Adrenal gland (tissue), 12 donors: ENCODE data around the gene CSTA. TPM values are rescaled to one million over a fixed set of nuclear protein-coding genes. Genes with fewer than 3 reads are reported as not detected.
A peak's percentile ranks its signal among the peaks of the same experiment; 100 is the strongest.

Source experiments
- DNase-seq, 7 donors: peaks; one replicate each; pipeline ENCODE4 v3.0.0-alpha.2; 2019 to 2020
- H3K27ac ChIP-seq, 5 donors: fragments of 200-600 bp; sonication (generic) in 4 of 5; 1 replicate in 3 of 5; 2 replicates in 2 of 5; pipeline versions ENCODE4 v1.5.1 to v1.8.0; 2016 to 2020; ENCODE audit warnings: mild to moderate bottlenecking in 1 of 5
- H3K27me3 ChIP-seq: fragments of 200-600 bp; 2 replicates; pipeline ENCODE4 v1.8.0; 2021
- H3K36me3 ChIP-seq, 2 donors: fragments of 200-600 bp; replicated peaks in 1 of 2; 1 replicate in 1 of 2; 2 replicates in 1 of 2; pipeline versions ENCODE4 v1.5.1 to v1.8.0; 2018 to 2022
- H3K4me1 ChIP-seq, 2 donors: fragments of 200-600 bp; replicated peaks in 1 of 2; 1 replicate in 1 of 2; 2 replicates in 1 of 2; pipeline versions ENCODE4 v1.5.1 to v1.8.0; 2018 to 2021
- H3K4me3 ChIP-seq, 4 donors: fragments of 200-600 bp; sonication (generic) in 3 of 4; one replicate each; pipeline ENCODE4 v1.5.1; 2016 to 2018
- H3K9me3 ChIP-seq, 3 donors: fragments of 200-600 bp; sonication (generic) in 1 of 3; replicated peaks in 1 of 3; 1 replicate in 2 of 3; 2 replicates in 1 of 3; pipeline versions ENCODE4 v1.5.1 to v1.8.0; 2016 to 2021
- CTCF ChIP-seq, 6 experiments: fragments of 450-650 bp in 4 of 6; fragments of 200-600 bp in 2 of 6; sonication (generic) in 1 of 6; IDR thresholded peaks; 1 replicate in 5 of 6; 2 replicates in 1 of 6; pipeline versions ENCODE4 v1.5.1 to v1.8.0; 2016 to 2021; ENCODE audit warnings: antibody characterized with exemption in 6 of 6, mild to moderate bottlenecking in 2 of 6, moderate library complexity in 1 of 6
- POLR2A ChIP-seq, 2 donors: fragments of 450-650 bp; IDR thresholded peaks; one replicate each; pipeline ENCODE4 v1.6.1; 2017; ENCODE audit warnings: antibody characterized with exemption in 2 of 2, mild to moderate bottlenecking in 2 of 2, moderate library complexity in 1 of 2
- WGBS, 4 donors: extraction: QIAGEN DNeasy Blood & Tissue Kit in 2 of 4; methylation state at CpG; one replicate each; pipeline versions ENCODE4 v1.1.5 to v1.1.7; 2013 to 2017; 5-methylcytosine and 5-hydroxymethylcytosine counted together
- intact Hi-C, 2 donors: fragments of 100-400 bp; cut with DNase I; formaldehyde crosslinking; loops; one replicate each; pipeline versions ENCODE4 v1.14.1 to v1.15.0; 2022 to 2023
- polyA plus RNA-seq, 3 donors: library from polyadenylated mRNA; stranded (reverse); fragments of 200-250 nt in 2 of 3; fragments of 350-450 nt in 1 of 3; fragmentation: Illumina TruSeq in 1 of 3; extraction: RNeasy Lipid Tissue Mini Kit (QIAGEN cat#74804) in 1 of 3; gene quantifications; one replicate each; pipeline ENCODE4 v1.2.3, GENCODE V29; 2013 to 2014
- total RNA-seq, 9 donors: library from RNA; depleted of rRNA in 4 of 9; stranded (reverse); fragments of >200 nt in 4 of 9; fragments of 120-200 nt in 1 of 9; fragmentation: NEBNext Ultra II Directional in 1 of 9; extraction: Animal tissue kit (Norgen Biotek cat#: 25700) in 1 of 9; gene quantifications; one replicate each; pipeline versions ENCODE4 v1.1.0 to v1.2.4, GENCODE V29; 2013 to 2023
- donor health status: healthy with polysubstance abuse.
- donor health status: Bipolar disorder and iron deficiency.
- donor health status: DM: yes; HTN: yes; CAD: no.
- donor health status: DM: no; HTN: no; CAD: no.
- donor health status: DM: no; HTN: no; CAD: no.
- donor health status: DM: yes; HTN: yes; CAD: no.

The CSTA gene
- total and polyA plus RNA-seq, 12 donors, result 1.1 to 15.7 (median 4.4) TPM; not detected in 1

- DNase-seq, result no peak
- 89 to 93% (median 91%) methylated on average over 5 of the region's 5 CpGs for WGBS, 4 donors
- no peaks in the 10 kb centered on the region for H3K27me3 ChIP-seq
- H3K9me3 ChIP-seq, result no peaks in the 10 kb centered on the region
- TF ChIP-seq POLR2A (IDR thresholded peaks at IDR 0.05) (no peak), CTCF (IDR thresholded peaks at IDR 0.05) (no peak)
- intact Hi-C loops, result no loop called here
- no peaks in the 10 kb centered on the region for H3K36me3 ChIP-seq
- H3K4me1 ChIP-seq, result peaks cover 10 to 36% of the 10 kb centered on the region in 2 donors
- H3K27ac ChIP-seq, result peak overlapping the region in 2 of 5 donors; percentile 71 to 76
- H3K4me3 ChIP-seq, result no peak overlapping the region
Observed at GRCh38 chr3:122366379-122366749, 41.3 kb downstream of the CSTA start.

- intact Hi-C loops, result no loop called here
- no peaks in the 10 kb centered on the region for H3K36me3 ChIP-seq
- WGBS, 4 donors, result 94 to 100% (median 97%) methylated on average over 1 of the region's 1 CpG
- H3K4me1 ChIP-seq, result no peaks in the 10 kb centered on the region
- no peak overlapping the region for H3K4me3 ChIP-seq
- no peak overlapping the region for H3K27ac ChIP-seq
- TF ChIP-seq CTCF (IDR thresholded peaks at IDR 0.05) (no peak), POLR2A (IDR thresholded peaks at IDR 0.05) (no peak)
- no peak for DNase-seq
- no peaks in the 10 kb centered on the region for H3K27me3 ChIP-seq
- H3K9me3 ChIP-seq, result no peaks in the 10 kb centered on the region
Observed at GRCh38 chr3:122374034-122374433, 49.0 kb downstream of the CSTA start.

GRCh38 chr3:122377975-122378374, 52.9 kb downstream of the CSTA start:
- H3K27ac ChIP-seq, result no peak overlapping the region
- no peaks in the 10 kb centered on the region for H3K9me3 ChIP-seq
- DNase-seq, result no peak
- intact Hi-C loops, result no loop called here
- H3K27me3 ChIP-seq, result no peaks in the 10 kb centered on the region
- 74 to 85% (median 82%) methylated on average over 4 of the region's 4 CpGs for WGBS, 4 donors
- TF ChIP-seq POLR2A (IDR thresholded peaks at IDR 0.05), result no peak
- no peak for TF ChIP-seq CTCF (IDR thresholded peaks at IDR 0.05)
- H3K36me3 ChIP-seq, result no peaks in the 10 kb centered on the region
- peaks cover 7 to 11% of the 10 kb centered on the region in 2 donors for H3K4me1 ChIP-seq
- no peak overlapping the region for H3K4me3 ChIP-seq

GRCh38 chr3:122382888-122383666, 58.0 kb downstream of the CSTA start, which contains the start of gene MIX23:
Gene MIX23 (minus strand): TSS chr3:122383231. CDS start chr3:122383224, 7 bp downstream.
- peaks cover 7 to 31% of the 10 kb centered on the region in 2 donors for H3K4me1 ChIP-seq
- no peaks in the 10 kb centered on the region for H3K9me3 ChIP-seq
- DNase-seq, result peak; percentile 85 to 93 (median 87)
- H3K36me3 ChIP-seq, result no peaks in the 10 kb centered on the region
- TF ChIP-seq CTCF (IDR thresholded peaks at IDR 0.05), result no peak
- peak in 1 of 2 donors; percentile 61 for TF ChIP-seq POLR2A (IDR thresholded peaks at IDR 0.05)
- peak within 1 kb of the TSS; percentile 35 to 96 (median 85) for H3K27ac ChIP-seq
- H3K27me3 ChIP-seq, result no peaks in the 10 kb centered on the region
- intact Hi-C loops, result loop anchor here in 1 of 2 donors (10.0 kb wide), 1 partner anchor 302 kb away; the partner anchor contains the start of gene PARP14
- WGBS, 4 donors, result 0 to 1% (median 1%) methylated on average over 21 to 31 of the region's 31 CpGs
- peak within 1 kb of the TSS; percentile 54 to 79 (median 65) for H3K4me3 ChIP-seq
